Stimulated activated CD8-positive, alpha-beta memory T cell treated with anti-CD3 and anti-CD28 coated beads, Interleukin-12 subunit alpha, Interleukin-12 subunit beta, amount 100 ng/mL, for 24 hours (primary cell): ENCODE results near the gene CD22.

Experiments used
- DNase-seq: peaks from one replicate; pipeline ENCODE4 v3.0.0-alpha.2; 2020; ENCODE audit errors: extremely low read depth

Gene CD22

DNA sequence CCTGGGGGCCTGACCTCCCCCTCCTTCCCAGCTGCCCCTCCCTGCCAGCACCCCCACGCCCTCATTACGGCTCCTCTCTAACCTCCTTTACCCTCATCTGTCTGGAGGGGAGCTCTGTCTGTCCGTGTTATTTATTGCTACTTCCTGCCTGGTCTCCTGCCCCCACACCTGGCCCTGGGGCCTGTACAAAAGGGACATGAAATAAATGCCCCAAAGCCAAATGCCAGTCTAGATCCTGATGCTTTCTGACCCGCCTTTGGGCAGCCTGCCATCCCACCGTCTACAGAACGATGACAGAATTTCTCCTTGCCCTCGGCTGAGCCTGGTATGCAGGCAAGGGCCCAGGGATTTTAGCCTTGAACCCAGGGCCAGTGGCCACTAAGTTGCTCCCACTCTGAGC is 15.4 kb upstream of the CD22 start:
- no peak for DNase-seq

DNA sequence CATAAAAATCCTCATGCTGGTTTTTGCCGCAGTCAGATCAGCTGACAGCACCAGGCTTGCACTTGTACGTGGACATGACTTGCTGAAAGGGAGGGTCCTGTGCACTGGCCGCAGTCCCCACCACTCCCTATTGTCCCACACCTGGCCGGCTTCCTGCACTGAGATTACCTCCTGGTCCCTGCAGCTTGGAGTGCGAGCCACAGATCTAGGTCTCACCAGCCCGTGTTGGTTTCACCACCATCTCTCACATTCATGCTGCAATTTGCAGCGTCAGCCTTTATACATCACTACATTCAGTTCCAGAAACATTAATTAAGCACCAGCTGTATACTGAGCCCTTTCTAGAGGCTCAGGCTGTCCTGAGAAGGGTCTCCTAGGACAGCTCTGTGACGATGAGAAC is 15.0 kb upstream of the CD22 start:
- DNase-seq: no peak

DNA sequence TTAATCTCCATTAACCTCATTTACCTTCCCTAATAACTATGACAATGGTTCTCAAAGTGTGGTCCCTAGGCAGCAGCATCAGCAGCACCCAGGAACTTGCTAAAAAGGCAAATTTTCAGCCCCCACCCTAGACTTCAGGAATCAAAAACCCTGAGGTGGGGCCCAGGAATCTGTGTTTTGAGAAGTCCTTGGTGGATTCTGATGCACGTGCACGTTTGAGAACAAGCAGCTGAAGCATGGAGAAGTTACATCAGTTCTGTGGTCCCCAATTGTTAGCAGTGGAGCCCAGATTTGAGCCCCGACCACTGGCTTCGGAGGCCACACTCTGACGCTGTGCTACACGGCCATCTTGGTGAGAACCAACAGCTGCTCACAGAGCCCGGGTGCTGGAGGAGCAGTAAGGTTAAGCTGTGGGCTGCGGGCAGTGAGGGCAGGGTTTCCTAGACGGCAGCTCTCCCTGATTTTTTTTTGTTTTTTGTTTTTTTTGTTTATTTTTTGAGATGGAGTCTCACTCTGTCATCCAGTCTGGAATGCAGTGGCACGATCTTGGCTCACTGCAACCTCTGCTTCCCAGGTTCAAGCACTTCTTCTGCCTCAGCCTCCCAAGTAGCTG is 14.0 kb upstream of the CD22 start:
- no peak for DNase-seq

- DNase-seq: no peak
Measured at GRCh38 chr19:35315883-35316282, 13.1 kb upstream of the CD22 start.

- no peak for DNase-seq
Measured at GRCh38 chr19:35316560-35316959, 12.4 kb upstream of the CD22 start.

GRCh38 chr19:35317464-35318043 is 11.4 kb upstream of the CD22 start:
- no peak for DNase-seq

DNA sequence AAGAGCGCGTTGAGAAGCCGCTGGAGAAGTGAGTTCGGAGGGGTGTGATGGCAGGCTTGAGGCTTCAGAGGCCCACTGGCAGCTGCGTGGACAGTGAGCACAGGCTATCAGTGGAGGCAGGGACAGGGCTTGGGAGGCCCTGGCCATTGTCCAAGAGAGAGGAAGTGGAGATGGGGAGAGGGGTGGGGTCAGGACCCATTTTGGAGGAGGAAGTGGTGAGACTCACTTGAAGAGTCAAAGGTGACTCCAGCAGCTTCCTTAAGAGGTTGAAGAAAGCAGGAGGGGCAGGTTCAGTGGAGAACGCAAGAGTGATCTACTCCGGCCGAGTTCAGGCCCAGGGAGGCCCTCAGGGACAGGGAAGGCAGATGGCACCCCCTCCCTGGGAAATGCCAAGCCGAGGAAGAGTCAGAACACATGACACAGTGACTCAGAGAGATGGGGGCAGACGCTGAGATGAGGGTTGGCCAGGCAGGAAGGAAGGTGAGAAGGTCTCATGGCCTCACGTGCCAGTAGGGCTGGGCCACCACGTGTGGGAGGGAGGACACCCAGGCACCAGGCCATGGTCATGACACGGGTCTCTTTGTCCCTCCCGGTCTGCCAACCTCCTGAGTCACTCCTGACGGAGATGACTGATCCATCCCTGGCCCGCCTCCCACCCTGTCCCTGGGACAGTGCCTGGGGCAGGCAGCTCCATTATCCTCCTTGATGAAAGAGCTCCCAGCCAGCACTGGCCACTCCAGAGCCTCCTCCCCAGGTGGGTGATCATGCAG is 10.1 kb upstream of the CD22 start:
- no peak for DNase-seq

GRCh38 chr19:35320065-35320713 is 8.8 kb upstream of the CD22 start:
- no peak for DNase-seq

GRCh38 chr19:35321291-35321690 is 7.7 kb upstream of the CD22 start:
- DNase-seq: no peak

DNA sequence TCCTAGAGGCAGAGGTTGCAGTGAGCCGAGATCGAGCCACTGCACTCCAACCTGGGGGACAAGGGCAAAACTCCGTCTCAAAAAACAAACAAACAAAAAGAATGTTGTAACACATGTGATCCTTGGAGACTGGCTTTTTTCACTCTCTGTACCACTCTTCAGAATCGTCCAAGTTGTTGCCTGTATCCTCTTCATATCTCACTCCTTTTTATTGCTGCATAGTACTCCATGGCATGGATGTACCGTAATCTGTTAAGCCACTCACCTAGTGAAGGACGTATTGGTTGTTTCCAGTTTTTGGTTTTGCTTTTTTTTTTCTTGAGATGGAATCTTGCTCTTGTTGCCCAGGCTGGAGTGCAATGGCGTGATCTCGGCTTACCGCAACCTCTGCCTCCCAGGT is 7.0 kb upstream of the CD22 start:
- no peak for DNase-seq

DNA sequence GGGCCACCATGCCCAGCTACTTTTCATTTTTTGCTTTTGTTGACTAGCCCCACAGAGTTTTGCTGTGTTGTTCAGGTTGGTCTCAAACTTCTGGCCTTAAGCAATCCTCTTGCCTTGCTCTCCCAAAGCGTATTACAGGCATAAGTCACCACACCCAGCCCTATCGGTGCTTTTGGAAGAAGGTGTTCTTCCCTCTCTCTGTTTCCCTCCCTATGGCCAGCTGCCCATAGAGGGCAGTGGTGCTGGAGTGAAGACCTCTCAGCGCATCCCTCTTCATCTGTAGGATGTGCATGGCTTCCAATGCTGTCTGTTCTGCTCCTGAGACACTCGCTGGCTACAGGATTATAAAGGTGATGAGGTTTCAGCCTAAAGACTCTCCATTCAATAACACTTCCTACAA is 1.3 kb upstream of the CD22 start:
- DNase-seq: no peak

GRCh38 chr19:35329323-35329722 is 336 bp downstream of the CD22 start:
- DNase-seq: no peak

DNA sequence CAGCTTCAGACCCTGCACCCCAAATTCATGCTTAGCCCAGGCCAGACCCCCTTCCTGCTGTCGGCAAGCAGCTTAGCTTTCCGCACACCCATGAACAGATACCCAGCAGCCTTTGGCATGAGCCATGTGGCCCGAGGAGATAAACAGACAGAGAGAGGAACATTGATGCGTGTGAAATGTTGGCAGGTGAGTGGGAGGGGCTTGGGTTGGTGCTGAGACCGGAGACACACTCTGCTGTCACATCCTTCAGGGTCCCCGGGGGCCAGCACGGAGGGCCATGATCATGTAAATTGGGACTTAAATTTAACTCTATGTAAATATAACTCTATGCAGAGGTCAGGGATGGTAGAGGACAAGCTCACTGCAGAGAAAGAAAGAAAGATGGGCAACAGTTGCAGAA is 1.5 kb downstream of the CD22 start:
- DNase-seq: no peak

GRCh38 chr19:35331551-35332214 is 2.7 kb downstream of the CD22 start:
- no peak for DNase-seq

GRCh38 chr19:35332817-35333216 is 3.8 kb downstream of the CD22 start:
- DNase-seq: no peak

GRCh38 chr19:35334144-35334753 is 5.3 kb downstream of the CD22 start:
- DNase-seq: no peak

DNA sequence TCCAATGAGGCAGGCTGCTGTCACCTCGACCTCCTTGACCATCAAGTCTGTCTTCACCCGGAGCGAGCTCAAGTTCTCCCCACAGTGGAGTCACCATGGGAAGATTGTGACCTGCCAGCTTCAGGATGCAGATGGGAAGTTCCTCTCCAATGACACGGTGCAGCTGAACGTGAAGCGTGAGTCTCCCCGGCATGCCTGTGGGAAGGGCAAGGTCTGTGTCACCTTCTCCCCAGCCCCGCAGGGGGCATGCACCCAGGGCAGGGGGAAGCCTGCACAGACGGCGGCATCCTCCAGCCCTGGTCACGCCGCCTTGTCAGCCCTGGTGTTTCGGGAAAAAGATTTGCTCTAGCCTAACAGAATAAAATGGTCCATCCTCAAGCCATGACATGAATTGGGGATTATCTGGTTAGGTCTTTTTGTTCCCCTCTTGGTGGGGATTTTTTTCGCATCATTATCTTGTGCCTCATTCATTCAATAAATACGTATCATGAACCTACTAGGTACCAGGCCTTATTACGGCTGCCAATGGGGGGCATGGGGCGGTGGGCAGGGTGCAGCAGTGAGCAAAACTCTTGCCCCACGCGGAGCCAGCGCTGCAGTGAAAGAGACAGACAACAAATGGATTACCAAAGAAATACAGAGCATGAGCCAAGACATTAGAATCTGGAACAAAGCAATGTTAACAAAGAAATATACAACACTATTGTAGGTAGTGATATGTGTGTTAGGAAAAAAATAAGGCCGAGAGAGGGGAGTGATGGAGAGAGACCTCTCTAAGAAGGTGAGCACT is 7.4 kb downstream of the CD22 start:
- DNase-seq: no peak

DNA sequence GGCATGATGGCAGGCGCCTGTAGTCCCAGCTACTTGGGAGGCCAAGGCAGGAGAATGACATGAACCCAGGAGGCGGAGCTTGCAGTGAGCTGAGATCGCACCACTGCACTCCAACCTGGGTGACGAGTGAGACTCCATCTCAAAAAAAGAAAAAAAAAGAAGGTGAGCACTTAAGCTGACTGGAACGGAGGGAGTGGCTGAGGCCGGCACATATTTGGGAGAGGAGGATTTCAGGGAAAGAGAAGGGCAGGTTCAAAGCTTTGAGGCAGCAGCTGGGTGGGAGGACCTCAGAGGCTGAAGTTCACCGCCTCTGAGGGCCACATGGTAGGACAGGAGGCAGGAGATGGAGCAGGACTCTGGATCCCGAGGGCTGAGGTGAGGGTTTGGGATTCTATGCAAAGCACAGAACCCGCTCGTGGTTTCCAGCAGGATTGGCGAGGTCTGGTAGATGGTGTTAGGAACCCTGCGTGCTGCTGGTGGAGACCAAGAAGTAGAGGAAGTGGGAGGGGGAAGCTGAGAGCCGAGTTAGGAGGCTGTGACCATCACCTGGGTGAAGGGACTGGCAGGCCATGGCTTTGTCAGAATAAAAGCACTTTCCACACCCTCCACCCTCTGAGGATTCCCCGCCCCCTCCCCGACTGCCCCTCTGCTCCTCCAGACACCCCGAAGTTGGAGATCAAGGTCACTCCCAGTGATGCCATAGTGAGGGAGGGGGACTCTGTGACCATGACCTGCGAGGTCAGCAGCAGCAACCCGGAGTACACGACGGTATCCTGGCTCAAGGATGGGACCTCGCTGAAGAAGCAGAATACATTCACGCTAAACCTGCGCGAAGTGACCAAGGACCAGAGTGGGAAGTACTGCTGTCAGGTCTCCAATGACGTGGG is 8.4 kb downstream of the CD22 start:
- no peak for DNase-seq

DNA sequence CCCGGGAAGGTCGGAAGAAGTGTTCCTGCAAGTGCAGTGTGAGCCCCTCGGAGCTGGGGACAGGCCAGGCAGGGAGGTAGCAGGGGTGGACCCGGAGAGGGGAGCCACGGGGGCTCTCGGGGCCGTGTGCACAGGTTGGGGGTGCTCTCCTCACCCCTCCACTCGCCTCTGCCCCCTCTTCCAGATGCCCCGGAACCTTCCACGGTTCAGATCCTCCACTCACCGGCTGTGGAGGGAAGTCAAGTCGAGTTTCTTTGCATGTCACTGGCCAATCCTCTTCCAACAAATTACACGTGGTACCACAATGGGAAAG is 9.0 kb downstream of the CD22 start:
- no peak for DNase-seq

GRCh38 chr19:35340431-35340830 is 11.4 kb downstream of the CD22 start:
- no peak for DNase-seq
